Dermis blood vessel endothelial cell (primary cell): ENCODE measurements around the gene SVOPL. TPM values are rescaled to one million over a fixed set of nuclear protein-coding genes. Genes with fewer than 3 reads are reported as not detected.
A peak's percentile ranks its signal among the peaks of the same experiment; 100 is the strongest.
"Not testable (repeated sequence)": the region's sequence is repeated elsewhere in the genome, so short reads cannot be mapped to it uniquely, and the experiment has no call there.

Experiments
- DNase-seq: peaks from one replicate; pipeline ENCODE4 v3.0.0; 2010
- total RNA-seq: library from RNA; depleted of rRNA; stranded (reverse); fragments of >200 nt; gene quantifications from 2 replicates; pipeline ENCODE4 v1.2.3, GENCODE V29; 2014

SVOPL gene
- total RNA-seq, 1 donor from 2014 or later, result not detected

GRCh38 chr7:138699661-138700060 is 1.5 kb downstream of the SVOPL start:
- DNase-seq, result no peak

- no peak for DNase-seq
Observed at GRCh38 chr7:138698281-138698680, 2.9 kb downstream of the SVOPL start.

GRCh38 chr7:138697535-138698182 is 3.5 kb downstream of the SVOPL start:
- DNase-seq, result no peak

- not testable (repeated sequence) for DNase-seq
Observed at GRCh38 chr7:138695776-138696175, 5.4 kb downstream of the SVOPL start.

GRCh38 chr7:138695106-138695505 is 6.1 kb downstream of the SVOPL start:
- DNase-seq, result no peak

- DNase-seq, result no peak
Observed at GRCh38 chr7:138691178-138691577, 10.0 kb downstream of the SVOPL start.

- DNase-seq, result no peak
Observed at GRCh38 chr7:138690495-138690894, 10.7 kb downstream of the SVOPL start.

GRCh38 chr7:138688037-138688436 is 13.1 kb downstream of the SVOPL start:
- not testable (repeated sequence) for DNase-seq

GRCh38 chr7:138684340-138684739 is 16.8 kb downstream of the SVOPL start:
- no peak for DNase-seq

- no peak for DNase-seq
Observed at GRCh38 chr7:138679793-138680192, 21.4 kb downstream of the SVOPL start.

- DNase-seq, result no peak
Observed at GRCh38 chr7:138670594-138670993, 30.6 kb downstream of the SVOPL start.

GRCh38 chr7:138669364-138669763 is 31.8 kb downstream of the SVOPL start:
- no peak for DNase-seq

GRCh38 chr7:138668946-138669345 is 32.2 kb downstream of the SVOPL start:
- no peak for DNase-seq

- DNase-seq, result no peak
Observed at GRCh38 chr7:138668229-138668596, 32.9 kb downstream of the SVOPL start.

- no peak for DNase-seq
Observed at GRCh38 chr7:138667535-138668228, 33.5 kb downstream of the SVOPL start.

- no peak for DNase-seq
Observed at GRCh38 chr7:138666385-138666784, 34.8 kb downstream of the SVOPL start.

- no peak for DNase-seq
Observed at GRCh38 chr7:138665669-138666140, 35.5 kb downstream of the SVOPL start.

GRCh38 chr7:138665249-138665648 is 35.9 kb downstream of the SVOPL start:
- DNase-seq, result no peak

- DNase-seq, result peak; percentile 9
Observed at GRCh38 chr7:138663725-138664710, 37.1 kb downstream of the SVOPL start.

- DNase-seq, result no peak
Observed at GRCh38 chr7:138662991-138663320, 38.2 kb downstream of the SVOPL start.

- DNase-seq, result no peak
Observed at GRCh38 chr7:138662076-138662990, 38.8 kb downstream of the SVOPL start.

GRCh38 chr7:138661069-138661635 is 40.0 kb downstream of the SVOPL start:
- no peak for DNase-seq
